Nephron (organoid): ENCODE data around the gene TOLLIP.
"Not testable (repeated sequence)": the region's sequence is repeated elsewhere in the genome, so short reads cannot be mapped to it uniquely, and the experiment has no call there.

Source experiments
- H3K27ac Mint-ChIP-seq, 3 experiments: 2 replicates each; pipeline ENCODE4 v1.8.0; 2020; ENCODE audit warnings: mixed read lengths in 3 of 3, mild to moderate bottlenecking in 2 of 3, moderate library complexity in 1 of 3
- H3K27me3 Mint-ChIP-seq: 2 replicates; pipeline ENCODE4 v1.8.0; 2021; ENCODE audit warnings: low read depth, mild to moderate bottlenecking, moderate library complexity, mixed read lengths
- H3K36me3 Mint-ChIP-seq: 2 replicates; pipeline ENCODE4 v1.8.0; 2020; ENCODE audit warnings: low read depth, mixed read lengths
- H3K4me1 Mint-ChIP-seq: 2 replicates; pipeline ENCODE4 v1.8.0; 2020; ENCODE audit warnings: mixed read lengths
- H3K4me3 Mint-ChIP-seq, 3 experiments: 2 replicates each; pipeline ENCODE4 v1.8.0; 2020; ENCODE audit warnings: mild to moderate bottlenecking in 3 of 3, mixed read lengths in 3 of 3, moderate library complexity in 2 of 3
- H3K9me3 Mint-ChIP-seq: 2 replicates; pipeline ENCODE4 v1.8.0; 2020; ENCODE audit warnings: mixed read lengths
- CTCF ChIP-seq, 3 experiments: fragments of 200-600 bp; sonication (generic); IDR thresholded peaks; one replicate each; pipeline ENCODE4 v1.5.0; 2021; ENCODE audit warnings: antibody characterized with exemption in 3 of 3; ENCODE audit not compliant: unreplicated experiment in 3 of 3

The TOLLIP gene

GRCh38 chr11:1344056-1344635, 34.7 kb upstream of the TOLLIP start:
- Mint-ChIP-seq H3K4me1 (no peaks in the 10 kb centered on the region), H3K9me3 (no peaks in the 10 kb centered on the region), H3K36me3 (no peaks in the 10 kb centered on the region), H3K27me3 (peaks cover 18% of the 10 kb centered on the region), H3K4me3 (no peak overlapping the region), H3K27ac (no peak overlapping the region)
- no peak for TF ChIP-seq CTCF (IDR thresholded peaks at IDR 0.05; ENCODE audit: unreplicated experiment in 3 of 3)

- TF ChIP-seq CTCF (IDR thresholded peaks at IDR 0.05; ENCODE audit: unreplicated experiment in 3 of 3), result no peak
- H3K27me3 Mint-ChIP-seq, result peaks cover 16% of the 10 kb centered on the region
- H3K27ac Mint-ChIP-seq, result no peak overlapping the region
- no peaks in the 10 kb centered on the region for H3K4me1 Mint-ChIP-seq
- no peak overlapping the region for H3K4me3 Mint-ChIP-seq
- no peaks in the 10 kb centered on the region for H3K36me3 Mint-ChIP-seq
- H3K9me3 Mint-ChIP-seq, result peaks cover under 1% of the 10 kb centered on the region
Observed at GRCh38 chr11:1343391-1344055, 34.1 kb upstream of the TOLLIP start.

- peaks cover 3% of the 10 kb centered on the region for H3K9me3 Mint-ChIP-seq
- no peak overlapping the region for H3K4me3 Mint-ChIP-seq
- no peaks in the 10 kb centered on the region for H3K36me3 Mint-ChIP-seq
- H3K4me1 Mint-ChIP-seq, result peaks cover 2% of the 10 kb centered on the region
- H3K27ac Mint-ChIP-seq, result no peak overlapping the region
- no peak for TF ChIP-seq CTCF (IDR thresholded peaks at IDR 0.05; ENCODE audit: unreplicated experiment in 3 of 3)
- peaks cover 14% of the 10 kb centered on the region for H3K27me3 Mint-ChIP-seq
Observed at GRCh38 chr11:1342946-1343345, 33.5 kb upstream of the TOLLIP start.

- Mint-ChIP-seq H3K4me3 (no peak overlapping the region), H3K36me3 (no peaks in the 10 kb centered on the region), H3K9me3 (peaks cover 5% of the 10 kb centered on the region), H3K27ac (no peak overlapping the region), H3K27me3 (peaks cover 10% of the 10 kb centered on the region), H3K4me1 (peaks cover 6% of the 10 kb centered on the region)
- no peak for TF ChIP-seq CTCF (IDR thresholded peaks at IDR 0.05; ENCODE audit: unreplicated experiment in 3 of 3)
Observed at GRCh38 chr11:1341928-1342524, 32.6 kb upstream of the TOLLIP start.

GRCh38 chr11:1341226-1341625, 31.8 kb upstream of the TOLLIP start:
- H3K27me3 Mint-ChIP-seq, H3K36me3 Mint-ChIP-seq, H3K9me3 Mint-ChIP-seq, H3K4me3 Mint-ChIP-seq, H3K4me1 Mint-ChIP-seq, H3K27ac Mint-ChIP-seq: not testable (repeated sequence)

- peaks cover 14% of the 10 kb centered on the region for H3K4me1 Mint-ChIP-seq
- no peak for TF ChIP-seq CTCF (IDR thresholded peaks at IDR 0.05; ENCODE audit: unreplicated experiment in 3 of 3)
- peaks cover 8% of the 10 kb centered on the region for H3K9me3 Mint-ChIP-seq
- no peak overlapping the region for H3K4me3 Mint-ChIP-seq
- H3K27me3 Mint-ChIP-seq, result peaks cover 17% of the 10 kb centered on the region
- H3K36me3 Mint-ChIP-seq, result no peaks in the 10 kb centered on the region
- H3K27ac Mint-ChIP-seq, result no peak overlapping the region
Observed at GRCh38 chr11:1340111-1340510, 30.7 kb upstream of the TOLLIP start.
